ENCODE measurements around the gene ARFGEF2.
A peak's percentile ranks its signal among the peaks of the same experiment; 100 is the strongest.
"Not testable (repeated sequence)": the region's sequence is repeated elsewhere in the genome, so short reads cannot be mapped to it uniquely, and the experiment has no call there.

ARFGEF2 gene

DNA sequence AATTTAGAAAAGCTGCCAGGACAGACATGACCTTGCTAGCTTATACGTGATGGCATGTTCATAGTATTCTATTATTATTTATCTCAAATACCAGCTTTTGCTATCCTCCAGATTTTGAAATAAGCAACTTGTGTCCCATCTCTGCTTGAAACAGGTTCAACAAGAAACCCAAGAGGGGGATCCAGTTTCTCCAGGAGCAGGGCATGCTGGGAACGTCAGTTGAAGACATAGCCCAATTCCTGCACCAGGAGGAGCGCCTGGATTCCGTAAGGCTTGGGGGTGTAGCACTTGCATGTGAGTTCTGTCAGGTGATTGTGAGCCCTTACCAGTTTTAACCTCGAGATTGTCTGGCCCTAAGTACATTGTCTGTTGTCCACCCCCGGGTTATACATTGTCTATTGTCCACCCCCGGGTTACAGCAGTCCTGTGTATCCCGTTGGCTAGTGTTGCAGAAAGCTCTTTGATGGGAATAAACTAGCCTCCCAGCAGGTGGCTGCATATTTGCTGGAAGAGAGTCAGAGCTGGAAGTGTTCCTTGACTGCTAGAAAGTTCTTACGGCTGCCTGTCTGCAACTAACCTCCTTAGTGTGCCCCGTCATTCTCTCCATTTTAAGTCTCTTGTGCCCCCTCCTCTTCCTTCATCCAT, 63.2 kb downstream of the ARFGEF2 start:
- FAIRE-seq: no peak
- DNase-seq (ENCODE audit: insufficient read length, low spot score): no peak

DNA sequence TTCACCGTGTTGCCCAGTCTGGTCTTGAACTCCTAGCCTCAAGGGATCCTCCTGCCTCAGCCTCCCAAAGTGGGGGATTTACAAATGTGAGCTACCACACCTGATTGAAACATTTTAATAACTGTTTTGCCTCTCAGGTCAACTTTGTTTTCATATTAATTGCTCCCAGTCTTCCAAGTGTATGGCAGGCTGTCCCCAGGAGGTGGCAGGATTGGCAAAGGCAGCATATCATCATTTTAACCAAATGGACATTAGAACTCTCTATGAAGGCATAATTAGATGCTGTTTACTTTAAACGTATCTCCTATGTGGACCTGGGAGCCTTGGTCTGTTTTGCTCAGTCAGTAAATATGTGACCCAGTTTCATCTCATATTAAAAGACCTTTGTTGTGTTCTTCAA, 65.4 kb downstream of the ARFGEF2 start:
- peak; percentile 72 for FAIRE-seq
- DNase-seq (ENCODE audit: insufficient read length, low spot score): peak; percentile 50

DNA sequence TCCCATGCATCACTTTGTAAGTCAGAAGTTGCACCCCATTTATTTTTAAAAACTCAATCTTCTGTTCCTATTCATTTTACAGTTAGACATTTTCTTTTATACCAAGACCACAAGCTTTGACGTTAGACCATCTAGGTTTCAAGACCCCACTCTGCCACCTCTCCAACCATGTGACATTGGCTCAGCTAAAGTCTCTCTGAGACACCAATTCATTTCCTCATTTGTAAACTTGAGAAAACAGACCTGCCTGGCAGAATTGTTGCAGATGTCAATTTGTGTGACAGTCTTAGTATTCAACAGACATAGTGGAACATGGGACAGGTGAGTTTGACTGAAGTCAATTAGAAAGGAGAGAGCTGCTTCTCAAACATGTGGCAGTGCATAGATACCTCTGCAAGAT, 69.0 kb downstream of the ARFGEF2 start:
- DNase-seq (ENCODE audit: insufficient read length, low spot score) (no peak), FAIRE-seq (peak; percentile 76)

DNA sequence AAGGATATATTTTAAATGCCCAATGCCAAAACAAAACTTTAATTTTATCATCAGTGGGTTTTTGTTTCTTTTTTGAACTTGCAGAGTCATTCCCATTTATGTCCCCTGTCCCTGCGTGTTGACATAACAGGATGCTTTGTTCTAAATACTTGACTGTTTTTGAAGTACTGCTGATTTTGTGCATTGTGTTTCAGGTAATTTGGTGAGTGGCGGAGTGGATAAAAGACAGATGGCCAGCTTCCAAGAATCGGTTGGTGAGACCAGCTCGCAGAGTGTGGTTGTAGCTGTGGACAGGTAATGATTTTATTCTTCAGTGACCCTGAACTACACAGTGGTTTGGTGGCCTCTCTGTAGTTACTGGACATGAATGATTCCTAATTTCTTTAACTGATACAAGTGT, 74.1 kb downstream of the ARFGEF2 start:
- FAIRE-seq (no peak), DNase-seq (ENCODE audit: insufficient read length, low spot score) (no peak)

DNA sequence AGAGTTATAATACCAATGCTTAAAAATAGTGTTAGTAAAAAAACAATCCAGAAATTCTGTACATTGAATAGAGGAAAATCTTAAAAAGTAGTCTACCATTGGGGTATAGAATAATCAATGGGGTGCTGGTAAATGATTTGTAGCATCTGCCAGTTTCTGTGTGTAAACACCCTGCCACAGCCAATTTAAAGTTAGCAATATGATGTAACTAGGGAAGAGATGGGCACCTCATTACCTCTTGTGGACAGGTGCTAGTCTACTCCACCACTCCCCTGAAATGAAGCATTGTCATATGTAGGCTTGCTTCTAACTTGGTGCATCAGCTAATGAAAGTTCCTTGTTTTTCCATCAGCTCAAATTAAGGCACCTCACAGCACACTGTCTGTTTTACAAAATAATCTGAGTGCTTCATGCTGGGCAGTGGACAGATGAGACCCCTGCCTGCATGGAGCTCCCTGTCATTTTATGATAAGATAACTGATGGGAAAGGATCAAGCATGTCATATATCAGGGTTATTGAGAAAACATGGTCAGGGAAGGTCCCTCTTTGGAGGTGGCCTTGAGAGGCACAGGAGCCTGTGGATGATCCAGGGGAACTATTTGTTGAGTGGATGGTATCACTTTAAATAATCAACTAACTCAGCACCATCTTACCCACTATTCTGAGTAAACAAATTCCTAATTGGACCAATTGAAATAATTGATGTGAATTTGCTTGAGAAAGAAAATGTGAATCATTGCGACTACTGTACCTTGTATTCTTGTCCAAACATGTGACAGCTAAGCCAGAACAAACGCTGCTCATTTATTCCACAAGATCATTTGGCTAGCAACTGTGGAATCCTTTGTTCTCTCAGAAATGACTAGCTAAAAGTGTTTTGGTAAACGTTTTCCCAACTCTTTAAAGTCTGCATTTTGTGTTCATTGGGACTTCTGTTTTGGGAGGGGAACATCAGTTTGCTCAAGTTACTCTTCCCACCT, 78.7 kb downstream of the ARFGEF2 start:
- peak; percentile 87 for FAIRE-seq
- no peak for DNase-seq (ENCODE audit: insufficient read length, low spot score)

DNA sequence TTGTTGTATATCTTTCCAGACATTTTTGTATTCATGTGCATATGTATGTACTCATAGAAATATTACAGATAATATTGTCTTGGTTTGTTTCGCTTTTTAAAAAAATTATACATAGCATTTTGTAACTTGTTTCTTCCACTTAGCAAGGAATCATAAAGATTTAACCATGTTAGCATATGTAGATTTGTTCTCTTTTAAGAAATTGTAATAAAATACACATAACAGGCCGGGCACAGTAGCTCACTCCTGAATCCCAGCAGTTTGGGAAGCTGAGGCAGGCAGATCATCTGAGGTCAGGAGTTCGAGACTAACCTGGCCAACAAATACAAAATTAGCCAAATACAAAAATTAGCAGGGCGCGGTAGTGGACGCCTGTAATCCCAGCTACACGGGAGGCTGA, 80.2 kb downstream of the ARFGEF2 start:
- FAIRE-seq: no peak
- DNase-seq (ENCODE audit: insufficient read length, low spot score): no peak

DNA sequence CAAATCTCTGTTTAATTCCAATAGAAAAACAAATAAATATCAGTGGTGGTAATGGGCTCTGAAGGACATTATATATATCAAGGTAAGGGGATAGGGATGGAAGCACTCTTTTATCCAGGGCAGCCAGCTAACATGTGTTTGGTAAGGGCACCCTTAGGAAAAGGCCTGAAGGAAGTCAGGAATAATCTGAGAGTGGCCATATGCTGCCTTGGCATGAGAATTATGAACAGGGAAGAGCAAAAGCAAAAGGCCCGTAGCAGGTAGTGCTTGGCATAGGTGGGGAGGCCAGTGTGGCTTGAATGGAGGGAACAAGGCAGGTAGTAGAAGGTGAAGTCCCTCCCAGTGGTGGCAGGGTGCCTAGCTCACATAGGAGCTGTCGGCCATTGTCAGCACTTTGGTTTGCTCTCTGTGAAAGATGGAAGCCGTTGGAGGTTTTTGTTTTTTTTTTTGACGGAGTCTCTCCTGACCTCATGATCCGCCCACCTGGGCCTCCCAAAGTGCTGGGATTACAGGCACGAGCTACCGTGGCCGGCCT, 85.0 kb downstream of the ARFGEF2 start:
- DNase-seq (ENCODE audit: insufficient read length, low spot score) (no peak), FAIRE-seq (peak; percentile 20)

DNA sequence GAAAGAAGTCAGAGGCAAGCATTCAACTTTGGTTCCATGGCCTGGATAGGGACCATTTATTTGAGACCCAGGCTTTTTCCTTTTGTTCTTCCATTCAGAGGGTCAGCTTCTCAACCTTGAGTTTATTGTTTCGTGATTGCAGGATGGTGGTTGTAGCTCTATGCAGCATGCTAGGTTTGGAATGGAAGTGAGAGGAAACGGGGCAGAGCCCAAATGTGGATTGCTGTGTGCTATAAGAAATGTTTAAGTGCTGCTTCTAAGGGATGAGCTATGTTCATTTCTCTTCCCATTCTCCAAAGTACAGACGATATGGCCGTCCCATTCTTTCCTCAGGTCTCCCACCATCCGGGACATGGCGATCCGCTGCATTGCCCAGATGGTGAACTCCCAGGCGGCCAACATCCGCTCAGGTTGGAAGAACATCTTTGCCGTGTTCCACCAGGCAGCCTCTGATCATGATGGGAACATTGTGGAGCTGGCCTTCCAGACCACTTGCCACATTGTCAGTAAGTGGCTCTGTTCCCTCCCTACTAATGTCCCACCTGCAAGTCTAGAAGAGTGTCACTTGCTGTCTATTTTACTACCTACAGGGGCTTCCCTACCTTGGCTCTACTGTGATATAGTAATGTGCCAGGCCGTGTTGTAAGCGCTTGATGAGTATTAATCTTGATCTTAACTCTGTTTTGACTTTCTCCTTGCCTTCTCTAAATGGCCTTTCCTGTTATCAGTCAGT, 88.6 kb downstream of the ARFGEF2 start:
- FAIRE-seq (peak; percentile 82), DNase-seq (ENCODE audit: insufficient read length, low spot score) (no peak)

DNA sequence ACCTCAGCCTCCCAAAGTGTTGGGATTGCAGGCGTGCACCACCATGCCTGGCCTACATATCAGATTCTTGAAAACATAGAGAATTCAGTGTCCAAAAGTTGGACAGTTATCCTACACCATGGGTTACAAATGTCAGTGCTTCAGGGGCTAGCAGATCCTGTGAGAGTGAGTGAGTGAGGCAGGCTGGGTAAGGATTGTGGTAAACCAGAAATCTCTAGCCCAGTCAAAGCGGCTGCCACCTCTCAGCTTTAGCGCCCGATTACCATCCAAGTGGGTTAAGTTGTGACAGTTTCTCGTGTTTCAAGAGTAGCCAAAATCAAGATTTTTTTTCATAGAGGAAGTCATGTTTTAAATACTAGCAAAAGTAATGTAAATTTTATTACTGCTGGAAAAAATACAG, 102.7 kb downstream of the ARFGEF2 start:
- FAIRE-seq: peak; percentile 38

DNA sequence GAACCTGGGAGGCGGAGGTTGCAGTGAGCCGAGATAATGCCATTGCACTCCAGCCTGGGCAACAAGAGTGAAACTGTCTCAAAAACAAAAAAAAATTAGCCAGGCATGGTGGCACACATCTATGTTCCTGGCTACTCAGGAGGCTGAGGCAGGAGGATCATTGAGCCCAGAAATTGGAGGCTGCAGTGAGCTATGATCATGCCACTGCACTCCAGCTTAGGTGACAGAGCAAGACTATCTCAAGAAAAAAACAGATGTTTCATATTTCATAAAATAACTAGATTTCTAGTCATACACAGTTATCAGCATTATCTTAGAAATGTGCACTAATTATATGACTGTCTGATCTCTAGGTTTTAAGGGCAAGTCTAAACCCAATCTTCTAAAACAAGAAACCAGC, 106.7 kb downstream of the ARFGEF2 start:
- FAIRE-seq; DNase-seq (ENCODE audit: insufficient read length, low spot score): not testable (repeated sequence)

More for the DNA sequence above, 102.7 kb downstream of the ARFGEF2 start:
- DNase-seq (ENCODE audit: insufficient read length, low spot score): no peak

DNA sequence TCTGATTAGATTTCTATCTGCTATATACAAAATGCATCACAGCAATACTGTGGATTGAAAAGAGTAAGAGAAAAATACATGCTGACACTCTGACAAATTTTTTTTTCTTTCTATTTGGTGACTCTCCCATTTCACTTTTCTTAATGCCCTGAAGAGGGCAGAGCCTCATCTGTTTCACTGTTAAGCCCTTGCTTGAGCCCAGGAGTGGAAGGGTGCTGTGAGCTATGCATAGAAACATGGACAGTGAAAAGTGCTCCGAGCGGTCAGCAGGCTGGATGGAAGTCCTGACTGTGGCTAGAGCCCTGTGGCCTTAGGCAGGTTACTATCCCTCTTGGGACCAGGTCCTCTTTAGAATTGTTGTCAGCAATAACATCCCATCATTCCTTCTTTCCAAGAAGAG, 107.2 kb downstream of the ARFGEF2 start:
- FAIRE-seq (peak; percentile 4), DNase-seq (ENCODE audit: insufficient read length, low spot score) (peak; percentile 65)

DNA sequence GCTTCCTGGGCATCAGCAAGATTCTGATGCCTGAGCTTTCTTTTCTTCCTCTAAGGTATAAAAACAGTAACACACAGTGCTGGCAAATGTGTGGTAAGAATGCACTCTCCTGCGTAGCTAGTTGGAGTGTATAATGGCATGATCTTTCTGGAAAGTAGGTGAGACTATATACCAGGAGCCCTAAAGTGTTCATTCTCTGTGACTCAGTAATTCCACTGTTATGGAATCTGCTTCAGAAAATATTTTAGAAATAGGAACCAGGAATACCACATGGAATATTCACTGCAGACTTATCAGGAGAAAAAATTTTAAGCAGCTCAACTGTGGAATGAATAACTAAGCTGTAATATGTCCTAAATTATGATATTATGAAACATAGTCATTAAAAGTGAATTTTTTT, 107.7 kb downstream of the ARFGEF2 start:
- FAIRE-seq (no peak), DNase-seq (ENCODE audit: insufficient read length, low spot score) (no peak)

DNA sequence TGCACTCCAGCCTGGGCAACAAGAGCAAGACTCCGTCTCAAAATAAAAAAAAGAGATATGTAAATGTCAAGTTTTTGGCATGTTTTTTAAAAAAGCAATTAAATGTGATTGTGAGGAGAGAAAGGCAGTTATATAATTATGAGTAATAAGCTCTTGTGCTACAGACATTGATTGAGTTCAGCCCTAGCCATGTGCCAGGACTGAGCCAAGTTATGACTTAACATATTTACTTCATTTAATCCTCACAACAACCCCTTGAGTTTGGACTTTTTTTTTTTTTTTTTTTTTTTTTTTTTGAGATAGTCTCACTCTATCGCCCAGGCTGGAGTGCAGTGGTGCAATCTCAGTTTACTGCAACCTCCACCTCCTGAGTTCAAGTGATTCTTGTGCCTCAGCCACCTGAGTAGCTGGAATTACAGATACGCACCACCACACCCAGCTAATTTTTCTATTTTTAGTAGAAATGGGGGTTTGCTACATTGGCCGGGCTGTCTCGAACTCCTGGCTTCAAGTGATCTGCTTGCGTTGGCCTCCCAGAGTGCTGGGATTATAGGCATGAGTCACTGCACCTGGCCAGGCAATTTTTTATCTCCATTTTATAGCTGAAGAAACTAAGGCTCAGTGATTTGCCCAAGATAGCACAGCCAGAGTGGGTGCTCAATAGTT, 109.6 kb downstream of the ARFGEF2 start:
- FAIRE-seq: no peak
- no peak for DNase-seq (ENCODE audit: insufficient read length, low spot score)

DNA sequence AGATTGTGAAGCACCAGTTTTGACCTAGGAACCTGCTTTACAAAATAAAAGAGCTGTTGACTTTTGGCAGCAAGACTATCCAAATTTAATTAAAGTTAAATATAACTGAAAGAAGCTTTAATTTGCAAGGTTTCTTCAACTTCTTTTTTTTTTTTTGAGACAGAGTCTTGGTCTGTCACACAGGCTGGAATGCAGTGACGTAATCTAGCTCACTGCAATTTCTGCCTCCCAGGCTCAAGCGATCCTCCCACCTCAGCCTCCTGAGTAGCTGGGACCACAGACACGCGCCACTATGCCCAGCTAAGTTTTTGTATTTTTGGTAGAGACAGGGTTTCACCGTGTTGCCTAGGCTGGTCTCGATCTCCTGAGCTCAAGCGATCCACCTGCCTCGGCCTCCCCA, 110.9 kb downstream of the ARFGEF2 start:
- no peak for DNase-seq (ENCODE audit: insufficient read length, low spot score)
- peak; percentile 42 for FAIRE-seq

DNA sequence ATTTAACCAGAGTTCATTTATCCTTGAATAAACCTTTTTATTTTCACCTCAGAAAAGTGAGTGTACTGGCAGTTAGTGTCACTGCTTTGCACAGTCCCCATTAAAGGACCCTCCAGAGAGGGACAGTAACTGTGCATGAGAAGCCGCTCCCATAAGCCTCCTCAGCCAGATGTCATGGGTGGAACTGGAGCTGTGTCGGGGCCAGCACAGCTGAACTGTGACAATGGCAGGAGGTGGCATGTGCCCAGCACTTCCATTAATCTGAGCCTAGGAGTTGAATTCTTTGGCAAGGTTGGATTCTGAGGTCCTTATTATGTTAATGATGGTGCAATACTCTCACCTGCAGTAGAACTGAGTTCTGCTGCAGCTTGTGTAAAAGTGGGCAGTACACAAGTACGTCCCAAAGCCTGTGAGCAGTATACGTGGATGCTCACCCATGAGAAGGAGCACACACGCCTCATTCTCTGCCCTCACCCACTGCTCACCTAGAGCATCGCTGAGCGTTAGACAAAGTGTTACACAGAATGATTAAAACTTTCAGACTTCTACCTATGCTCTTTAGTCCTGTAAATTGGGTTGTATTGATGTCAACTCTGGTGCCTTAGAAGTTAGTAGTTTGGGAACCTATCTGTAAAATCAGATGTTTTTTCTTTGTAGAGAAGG, 112.7 kb downstream of the ARFGEF2 start:
- no peak for DNase-seq (ENCODE audit: insufficient read length, low spot score)
- FAIRE-seq: peak; percentile 92

DNA sequence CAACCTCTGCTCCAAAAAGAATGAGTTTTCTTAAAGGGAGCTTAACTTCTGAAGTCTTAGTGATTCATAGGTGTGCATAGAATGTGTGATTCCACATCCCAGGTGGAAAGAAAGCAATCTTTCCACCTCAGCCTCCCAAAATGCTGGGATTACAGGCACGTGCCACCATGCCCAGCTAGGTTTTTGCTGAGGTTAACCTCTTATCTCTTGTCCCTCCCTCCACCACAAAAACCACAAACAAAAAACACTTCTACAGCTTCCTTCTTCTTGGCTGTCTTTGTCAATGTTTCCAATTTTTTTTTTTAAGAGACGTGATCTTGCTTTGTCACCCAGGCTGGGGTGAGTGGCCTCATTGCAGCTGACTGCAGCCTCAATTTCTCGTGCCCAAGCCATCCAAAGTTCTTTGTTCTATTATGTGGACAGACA, 116.5 kb downstream of the ARFGEF2 start:
- FAIRE-seq (peak; percentile 49), DNase-seq (ENCODE audit: insufficient read length, low spot score) (no peak)

DNA sequence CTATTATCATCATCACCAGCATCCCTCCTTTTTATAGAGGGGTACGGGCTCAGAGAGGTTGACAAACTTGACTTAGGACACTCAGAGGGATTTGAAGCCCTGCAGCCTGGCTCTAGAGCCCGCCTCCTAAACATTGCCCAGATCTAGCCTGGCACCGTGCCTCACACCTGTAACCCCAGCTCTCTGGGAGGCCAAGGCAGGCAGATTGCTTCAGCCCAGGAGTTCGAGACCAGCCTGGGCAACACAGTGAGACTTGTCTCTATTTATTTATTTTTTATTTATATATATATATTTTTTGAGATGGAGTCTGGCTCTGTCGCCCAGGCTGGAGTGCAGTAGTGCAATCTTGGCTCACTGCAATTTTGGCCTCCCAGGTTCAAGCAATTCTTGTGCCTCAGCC, 118.3 kb downstream of the ARFGEF2 start:
- DNase-seq (ENCODE audit: insufficient read length, low spot score) (no peak), FAIRE-seq (no peak)

DNA sequence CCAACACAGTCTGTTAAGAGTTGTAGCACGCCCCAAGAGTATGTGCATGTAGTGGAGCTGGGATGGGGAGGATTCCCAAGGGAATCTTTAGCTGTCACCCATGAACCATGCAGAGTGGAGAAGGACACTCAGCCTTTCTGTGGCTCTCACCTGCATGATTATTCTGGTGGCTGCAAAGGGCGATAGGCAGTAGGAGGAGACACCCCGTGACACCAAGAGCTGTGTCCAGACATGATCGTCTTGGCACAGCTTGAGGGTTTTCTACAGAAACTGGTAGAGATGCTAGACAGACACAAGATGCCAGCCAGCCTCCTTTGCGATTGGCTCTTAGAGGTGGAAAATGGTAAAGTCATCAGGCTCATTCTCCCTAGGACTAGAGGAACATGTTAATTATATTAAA, 121.5 kb downstream of the ARFGEF2 start:
- FAIRE-seq: no peak
- no peak for DNase-seq (ENCODE audit: insufficient read length, low spot score)

DNA sequence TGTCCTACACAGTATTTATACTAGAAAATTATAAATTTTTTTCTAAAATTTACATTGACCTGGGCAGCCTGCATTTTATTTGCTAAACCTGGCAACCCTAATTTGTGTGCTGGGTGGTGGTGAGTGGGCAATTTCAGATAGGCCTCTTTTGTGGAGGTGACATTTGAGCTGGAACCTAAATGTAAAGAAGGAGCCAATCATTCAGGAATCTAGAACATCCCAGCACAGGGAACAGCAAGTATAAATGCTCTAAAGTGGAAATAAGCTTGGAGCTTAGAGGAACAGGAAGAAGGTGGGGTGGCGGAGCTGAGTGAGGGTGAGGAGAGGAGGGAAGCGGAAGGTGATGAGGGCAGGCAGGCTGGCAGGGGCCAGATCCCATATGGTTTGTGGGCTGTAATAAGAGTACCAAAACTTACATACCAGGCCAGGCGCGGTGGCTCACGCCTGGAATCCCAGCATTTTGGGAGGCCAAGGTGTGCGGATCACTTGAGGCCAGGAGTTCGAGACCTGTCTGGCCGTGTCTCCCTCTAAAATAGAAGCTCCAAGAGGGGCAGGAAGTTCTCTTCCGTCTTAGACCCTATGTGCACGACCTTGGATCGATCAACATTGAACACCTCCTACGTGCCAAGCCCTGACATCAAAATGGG, 124.1 kb downstream of the ARFGEF2 start:
- DNase-seq (ENCODE audit: insufficient read length, low spot score) (no peak), FAIRE-seq (no peak)
